Esophagus muscularis mucosa (tissue), 4 donors: ENCODE measurements around the gene KLHL29. TPM values are rescaled to one million over a fixed set of nuclear protein-coding genes. Genes with fewer than 3 reads are reported as not detected.

Experiments
- DNase-seq: peaks from one replicate; pipeline ENCODE4 v3.0.0-alpha.2; 2017; ENCODE audit errors: extremely low spot score
- H3K27ac ChIP-seq, 4 donors: fragments of 200-600 bp; sonication (generic); replicated peaks in 1 of 4; 1 replicate in 3 of 4; 2 replicates in 1 of 4; pipeline ENCODE4 v1.5.1; 2016 to 2019; ENCODE audit warnings: mild to moderate bottlenecking in 1 of 4
- H3K27me3 ChIP-seq, 4 donors: fragments of 200-600 bp; sonication (generic); one replicate each; pipeline versions ENCODE4 v1.5.1 to v1.6.0; 2016 to 2019
- H3K36me3 ChIP-seq, 4 donors: fragments of 200-600 bp; sonication (generic); one replicate each; pipeline ENCODE4 v1.5.1; 2016 to 2019
- H3K4me1 ChIP-seq, 4 donors: fragments of 200-600 bp; sonication (generic); one replicate each; pipeline ENCODE4 v1.5.1; 2016 to 2019
- H3K4me3 ChIP-seq, 4 donors: fragments of 200-600 bp; sonication (generic); 1 replicate in 2 of 4; 2 replicates in 2 of 4; pipeline ENCODE4 v1.5.1; 2016 to 2019; ENCODE audit warnings: mild to moderate bottlenecking in 4 of 4, moderate library complexity in 1 of 4
- H3K9me3 ChIP-seq, 4 donors: fragments of 200-600 bp; sonication (generic); 1 replicate in 3 of 4; 2 replicates in 1 of 4; pipeline ENCODE4 v1.5.1; 2016 to 2019
- CTCF ChIP-seq, 3 experiments: fragments of 200-600 bp in 2 of 3; fragments of 450-650 bp in 1 of 3; sonication (generic) in 2 of 3; IDR thresholded peaks; one replicate each; pipeline ENCODE4 v1.5.1; 2017 to 2019; ENCODE audit warnings: antibody characterized with exemption in 3 of 3, mild to moderate bottlenecking in 2 of 3, moderate library complexity in 1 of 3
- EP300 ChIP-seq: sonication (generic); formaldehyde crosslinking; IDR thresholded peaks from one replicate; pipeline ENCODE4 v1.6.1; 2017; ENCODE audit warnings: antibody characterized with exemption
- POLR2A ChIP-seq: fragments of 450-650 bp; IDR thresholded peaks from one replicate; pipeline ENCODE4 v1.6.1; 2017; ENCODE audit warnings: antibody characterized with exemption, moderate library complexity, mild to moderate bottlenecking, low read depth
- POLR2AphosphoS5 ChIP-seq, 2 donors: sonication (generic); formaldehyde crosslinking; IDR thresholded peaks; one replicate each; pipeline ENCODE4 v1.6.1; 2017; ENCODE audit warnings: antibody characterized with exemption in 2 of 2
- WGBS: methylation state at CpG from one replicate; pipeline ENCODE4 v1.1.5; 2018; 5-methylcytosine and 5-hydroxymethylcytosine counted together
- intact Hi-C: fragments of 100-400 bp; cut with DNase I; formaldehyde crosslinking; loops from one replicate; pipeline ENCODE4 v1.15.1; 2023
- total RNA-seq, 4 donors: library from RNA; depleted of rRNA; stranded (reverse); fragments of >200 nt; gene quantifications; one replicate each; pipeline versions ENCODE4 v1.1.0 to v1.2.1, GENCODE V29; 2016

KLHL29 gene
- total RNA-seq, 4 donors from 2014 or later, result 22.0 to 26.1 (median 23.4) TPM

GRCh38 chr2:23526835-23527790 is 142.1 kb downstream of the KLHL29 start:
- Histone ChIP-seq H3K9me3 (no peaks in the 10 kb centered on the region), H3K36me3 (no peaks in the 10 kb centered on the region), H3K27me3 (no peaks in the 10 kb centered on the region), H3K4me1 (peaks cover 23 to 71% (median 54%) of the 10 kb centered on the region in 4 donors), H3K4me3 (no peak overlapping the region), H3K27ac (peak overlapping the region in 1 of 4 donors; percentile 87)
- 94% methylated on average over 25 of the region's 25 CpGs for WGBS
- no peak for DNase-seq
- TF ChIP-seq CTCF (IDR thresholded peaks at IDR 0.05), result no peak
- no peak for TF ChIP-seq POLR2A
- intact Hi-C loops, result no loop called here

GRCh38 chr2:23528171-23528570 is 143.2 kb downstream of the KLHL29 start:
- 88% methylated on average over 12 of the region's 12 CpGs for WGBS
- intact Hi-C loops, result no loop called here
- H3K27me3 ChIP-seq, result no peaks in the 10 kb centered on the region
- H3K4me3 ChIP-seq, result no peak overlapping the region
- DNase-seq, result no peak
- H3K27ac ChIP-seq, result no peak overlapping the region
- TF ChIP-seq POLR2A (no peak), EP300 (no peak), CTCF (IDR thresholded peaks at IDR 0.05) (no peak), POLR2AphosphoS5 (IDR thresholded peaks at IDR 0.05) (no peak)
- H3K4me1 ChIP-seq, result peaks cover 20 to 73% (median 55%) of the 10 kb centered on the region in 4 donors
- H3K36me3 ChIP-seq, result no peaks in the 10 kb centered on the region
- no peaks in the 10 kb centered on the region for H3K9me3 ChIP-seq

GRCh38 chr2:23528690-23529089 is 143.7 kb downstream of the KLHL29 start:
- Histone ChIP-seq H3K36me3 (no peaks in the 10 kb centered on the region), H3K9me3 (no peaks in the 10 kb centered on the region), H3K4me3 (no peak overlapping the region), H3K4me1 (peaks cover 15 to 73% (median 54%) of the 10 kb centered on the region in 4 donors), H3K27me3 (no peaks in the 10 kb centered on the region), H3K27ac (no peak overlapping the region)
- intact Hi-C loops, result no loop called here
- no peak for DNase-seq
- 95% methylated on average over 11 of the region's 11 CpGs for WGBS
- TF ChIP-seq POLR2AphosphoS5 (IDR thresholded peaks at IDR 0.05), result no peak
- TF ChIP-seq EP300, result no peak

- intact Hi-C loops, result no loop called here
- Histone ChIP-seq H3K36me3 (no peaks in the 10 kb centered on the region), H3K27me3 (no peaks in the 10 kb centered on the region), H3K4me3 (no peak overlapping the region), H3K9me3 (no peaks in the 10 kb centered on the region), H3K27ac (no peak overlapping the region), H3K4me1 (peaks cover 5 to 73% (median 44%) of the 10 kb centered on the region in 4 donors)
- DNase-seq, result no peak
- no peak for TF ChIP-seq POLR2AphosphoS5 (IDR thresholded peaks at IDR 0.05)
- no peak for TF ChIP-seq POLR2A
- no peak for TF ChIP-seq CTCF (IDR thresholded peaks at IDR 0.05)
- TF ChIP-seq EP300, result no peak
- 96% methylated on average over 7 of the region's 11 CpGs for WGBS
Observed at GRCh38 chr2:23529659-23530058, 144.7 kb downstream of the KLHL29 start.

- TF ChIP-seq CTCF (IDR thresholded peaks at IDR 0.05) (no peak), POLR2A (no peak), POLR2AphosphoS5 (IDR thresholded peaks at IDR 0.05) (no peak), EP300 (no peak)
- Histone ChIP-seq H3K27me3 (no peaks in the 10 kb centered on the region), H3K4me1 (peaks cover 0 to 73% (median 40%) of the 10 kb centered on the region in 4 donors), H3K36me3 (no peaks in the 10 kb centered on the region), H3K9me3 (no peaks in the 10 kb centered on the region), H3K4me3 (no peak overlapping the region), H3K27ac (no peak overlapping the region)
- intact Hi-C loops, result no loop called here
- DNase-seq, result no peak
- WGBS, result 80% methylated on average over 12 of the region's 12 CpGs
Observed at GRCh38 chr2:23530206-23530908, 145.4 kb downstream of the KLHL29 start.
